Measurements from ENCODE around the gene FCGR3B.
A peak's percentile ranks its signal among the peaks of the same experiment; 100 is the strongest.
"Not testable (repeated sequence)": the region's sequence is repeated elsewhere in the genome, so short reads cannot be mapped to it uniquely, and the experiment has no call there.

The FCGR3B gene

GRCh38 chr1:161597077-161597476, 33.9 kb downstream of the FCGR3B start:
- H3K36me3 ChIP-seq (ENCODE audit: control insufficient read depth in 1 of 2, insufficient read depth in 2 of 2, low read length in 2 of 2); H3K79me1 ChIP-seq (ENCODE audit: low read length); H3K4me3 ChIP-seq (ENCODE audit: low read depth, low read length); H3K9me3 ChIP-seq (ENCODE audit: insufficient read depth, low read depth, low read length); H3K23ac ChIP-seq (ENCODE audit: low read length); DNase-seq; H3K18ac ChIP-seq (ENCODE audit: low read length); H2BK5ac ChIP-seq (ENCODE audit: low read depth, low read length, poor library complexity); H2AFZ ChIP-seq (ENCODE audit: insufficient read depth, low read length, poor library complexity); H3K4me1 ChIP-seq (ENCODE audit: control insufficient read depth in 1 of 2, insufficient read depth in 2 of 2, low read length in 2 of 2); H3K4ac ChIP-seq (ENCODE audit: low read depth, low read length); H3K9ac ChIP-seq (ENCODE audit: low read length); H3K27me3 ChIP-seq (ENCODE audit: insufficient read depth, low read length); H3K27ac ChIP-seq (ENCODE audit: low read depth, low read length); H3K79me2 ChIP-seq (ENCODE audit: control insufficient read depth, insufficient read depth, low read length, poor library complexity); H4K8ac ChIP-seq (ENCODE audit: low read depth, low read length); H3K14ac ChIP-seq (ENCODE audit: low read length); H2AK5ac ChIP-seq (ENCODE audit: low read length); H4K91ac ChIP-seq (ENCODE audit: low read depth, low read length); H4K12ac ChIP-seq (ENCODE audit: low read depth, low read length); H2BK120ac ChIP-seq (ENCODE audit: insufficient read depth, low read length, poor library complexity); H2BK12ac ChIP-seq (ENCODE audit: low read length); H3K4me2 ChIP-seq (ENCODE audit: low read length): not testable (repeated sequence)
- no CpG with 5 or more reads among the region's 3 CpGs for WGBS (ENCODE audit: extremely low coverage, insufficient coverage, insufficient read length)

- H2AFZ ChIP-seq (ENCODE audit: insufficient read depth, low read length, poor library complexity); H2AK5ac ChIP-seq (ENCODE audit: low read length); H3K27me3 ChIP-seq (ENCODE audit: insufficient read depth, low read length); H2BK5ac ChIP-seq (ENCODE audit: low read depth, low read length, poor library complexity); H2BK120ac ChIP-seq (ENCODE audit: insufficient read depth, low read length, poor library complexity); H3K4me2 ChIP-seq (ENCODE audit: low read length); H3K27ac ChIP-seq (ENCODE audit: low read depth, low read length); H4K8ac ChIP-seq (ENCODE audit: low read depth, low read length); H4K91ac ChIP-seq (ENCODE audit: low read depth, low read length); H3K18ac ChIP-seq (ENCODE audit: low read length); H3K9ac ChIP-seq (ENCODE audit: low read length); H3K79me1 ChIP-seq (ENCODE audit: low read length); H3K9me3 ChIP-seq (ENCODE audit: insufficient read depth, low read depth, low read length); H4K12ac ChIP-seq (ENCODE audit: low read depth, low read length); H3K14ac ChIP-seq (ENCODE audit: low read length); H3K4ac ChIP-seq (ENCODE audit: low read depth, low read length); H3K36me3 ChIP-seq (ENCODE audit: control insufficient read depth in 1 of 2, insufficient read depth in 2 of 2, low read length in 2 of 2); H2BK12ac ChIP-seq (ENCODE audit: low read length); H3K23ac ChIP-seq (ENCODE audit: low read length); DNase-seq; H3K4me3 ChIP-seq (ENCODE audit: low read depth, low read length); H3K4me1 ChIP-seq (ENCODE audit: control insufficient read depth in 1 of 2, insufficient read depth in 2 of 2, low read length in 2 of 2); H3K79me2 ChIP-seq (ENCODE audit: control insufficient read depth, insufficient read depth, low read length, poor library complexity): not testable (repeated sequence)
- no CpG with 5 or more reads among the region's 2 CpGs for WGBS (ENCODE audit: extremely low coverage, insufficient coverage, insufficient read length)
Measured at GRCh38 chr1:161595583-161595982, 35.4 kb downstream of the FCGR3B start.

- H3K9ac ChIP-seq (ENCODE audit: low read length); H3K4me1 ChIP-seq (ENCODE audit: control insufficient read depth in 1 of 2, insufficient read depth in 2 of 2, low read length in 2 of 2); H4K12ac ChIP-seq (ENCODE audit: low read depth, low read length); H3K79me1 ChIP-seq (ENCODE audit: low read length); H3K4me3 ChIP-seq (ENCODE audit: low read depth, low read length); H3K36me3 ChIP-seq (ENCODE audit: control insufficient read depth in 1 of 2, insufficient read depth in 2 of 2, low read length in 2 of 2); H3K79me2 ChIP-seq (ENCODE audit: control insufficient read depth, insufficient read depth, low read length, poor library complexity); H3K14ac ChIP-seq (ENCODE audit: low read length); H3K18ac ChIP-seq (ENCODE audit: low read length); H3K27me3 ChIP-seq (ENCODE audit: insufficient read depth, low read length); H2BK120ac ChIP-seq (ENCODE audit: insufficient read depth, low read length, poor library complexity); H3K23ac ChIP-seq (ENCODE audit: low read length); H3K4me2 ChIP-seq (ENCODE audit: low read length); H2AK5ac ChIP-seq (ENCODE audit: low read length); H3K27ac ChIP-seq (ENCODE audit: low read depth, low read length); H4K8ac ChIP-seq (ENCODE audit: low read depth, low read length); H3K9me3 ChIP-seq (ENCODE audit: insufficient read depth, low read depth, low read length); H2AFZ ChIP-seq (ENCODE audit: insufficient read depth, low read length, poor library complexity); DNase-seq; H3K4ac ChIP-seq (ENCODE audit: low read depth, low read length): not testable (repeated sequence)
- H2BK5ac ChIP-seq (ENCODE audit: low read depth, low read length, poor library complexity) = peak overlapping the region; percentile 31
- H2BK12ac ChIP-seq (ENCODE audit: low read length) = peak overlapping the region; percentile 87
- peak overlapping the region; percentile 61 for H4K91ac ChIP-seq (ENCODE audit: low read depth, low read length)
- no CpG with 5 or more reads among the region's 2 CpGs for WGBS (ENCODE audit: extremely low coverage, insufficient coverage, insufficient read length)
Measured at GRCh38 chr1:161595173-161595572, 35.8 kb downstream of the FCGR3B start.

- WGBS (ENCODE audit: extremely low coverage, insufficient coverage, insufficient read length) = no CpG with 5 or more reads among the region's 4 CpGs
- not testable (repeated sequence) for H3K9me3 ChIP-seq (ENCODE audit: insufficient read depth, low read depth, low read length); H3K14ac ChIP-seq (ENCODE audit: low read length); H2BK120ac ChIP-seq (ENCODE audit: insufficient read depth, low read length, poor library complexity); H4K91ac ChIP-seq (ENCODE audit: low read depth, low read length); H3K79me2 ChIP-seq (ENCODE audit: control insufficient read depth, insufficient read depth, low read length, poor library complexity); DNase-seq; H3K4me1 ChIP-seq (ENCODE audit: control insufficient read depth in 1 of 2, insufficient read depth in 2 of 2, low read length in 2 of 2); H3K27me3 ChIP-seq (ENCODE audit: insufficient read depth, low read length); H3K18ac ChIP-seq (ENCODE audit: low read length); H2AK5ac ChIP-seq (ENCODE audit: low read length); H3K4me3 ChIP-seq (ENCODE audit: low read depth, low read length); H3K23ac ChIP-seq (ENCODE audit: low read length); H2BK12ac ChIP-seq (ENCODE audit: low read length); H3K9ac ChIP-seq (ENCODE audit: low read length); H2BK5ac ChIP-seq (ENCODE audit: low read depth, low read length, poor library complexity); H3K36me3 ChIP-seq (ENCODE audit: control insufficient read depth in 1 of 2, insufficient read depth in 2 of 2, low read length in 2 of 2); H4K8ac ChIP-seq (ENCODE audit: low read depth, low read length); H2AFZ ChIP-seq (ENCODE audit: insufficient read depth, low read length, poor library complexity); H4K12ac ChIP-seq (ENCODE audit: low read depth, low read length); H3K4ac ChIP-seq (ENCODE audit: low read depth, low read length); H3K79me1 ChIP-seq (ENCODE audit: low read length)
- Histone ChIP-seq H3K27ac (ENCODE audit: low read depth, low read length) (peak overlapping the region; percentile 25), H3K4me2 (ENCODE audit: low read length) (peak overlapping the region; percentile 24)
Measured at GRCh38 chr1:161594269-161594984, 36.5 kb downstream of the FCGR3B start.

All from trophoblast cell (in vitro differentiated cells and primary cell).